ENCODE results near the gene CUTC. TPM values are rescaled to one million over a fixed set of nuclear protein-coding genes. Genes with fewer than 3 reads are reported as not detected.
A peak's percentile ranks its signal among the peaks of the same experiment; 100 is the strongest.

CUTC gene
- polyA plus RNA-seq, 3 donors, result 17.3 to 41.9 (median 35.5) TPM

GRCh38 chr10:99804471-99804870 is 72.4 kb downstream of the CUTC start:
- peak overlapping the region in 2 of 7 donors; percentile 32 to 37 for H3K27ac Mint-ChIP-seq
- H3K27me3 Mint-ChIP-seq (ENCODE audit: low read depth in 3 of 3), result peaks cover 0 to 2% (median 0%) of the 10 kb centered on the region in 3 donors
- Histone ChIP-seq H3K9me3 (replicated peaks in 1 of 2; ENCODE audit: control insufficient read depth in 1 of 2, insufficient read depth in 1 of 2, low read length in 2 of 2) (no peaks in the 10 kb centered on the region), H3K4me1 (ENCODE audit: control insufficient read depth in 1 of 2, insufficient read depth in 2 of 2, low read length in 2 of 2) (peaks cover 0 to 5% of the 10 kb centered on the region in 2 donors), H3K27me3 (ENCODE audit: control insufficient read depth in 2 of 2, insufficient read depth in 2 of 2, low read length in 2 of 2) (no peaks in the 10 kb centered on the region), H3K9ac (ENCODE audit: insufficient read depth, low read length, poor library complexity, severe bottlenecking) (no peak overlapping the region), H3K27ac (ENCODE audit: low read depth in 1 of 2, low read length in 2 of 2) (no peak overlapping the region), H2AFZ (ENCODE audit: insufficient read depth, low read depth, low read length, poor library complexity, severe bottlenecking) (no peak overlapping the region), H3K36me3 (replicated peaks in 1 of 2; ENCODE audit: control insufficient read depth in 1 of 2, insufficient read depth in 2 of 2, low read length in 2 of 2) (no peaks in the 10 kb centered on the region), H3K4me3 (replicated peaks in 1 of 3; ENCODE audit: low read depth in 2 of 3, low read length in 3 of 3) (no peak overlapping the region), H4K20me1 (ENCODE audit: insufficient read depth, low read length) (no peaks in the 10 kb centered on the region), H3K4me2 (replicated peaks; ENCODE audit: extremely low read depth, low read length, poor library complexity, severe bottlenecking) (no peak overlapping the region), H3K79me2 (ENCODE audit: insufficient read depth, low read length) (no peaks in the 10 kb centered on the region)
- no peak for TF ChIP-seq CTCF (IDR thresholded peaks at IDR 0.05)
- H3K4me1 Mint-ChIP-seq, result peaks cover 3% of the 10 kb centered on the region
- peaks cover 0 to 2% (median 0%) of the 10 kb centered on the region in 7 donors for H3K9me3 Mint-ChIP-seq
- no peak for DNase-seq
- H3K36me3 Mint-ChIP-seq, result no peaks in the 10 kb centered on the region
- no peak overlapping the region for H3K4me3 Mint-ChIP-seq
- intact Hi-C loops (cut with micrococcal nuclease), result no loop called here
- no CpG with 5 or more reads among the region's 3 CpGs for WGBS (ENCODE audit: insufficient coverage)

GRCh38 chr10:99805190-99805589 is 73.2 kb downstream of the CUTC start:
- Mint-ChIP-seq H3K27ac (no peak overlapping the region), H3K9me3 (peaks cover 0 to 2% (median 0%) of the 10 kb centered on the region in 7 donors), H3K4me1 (peaks cover 3% of the 10 kb centered on the region), H3K36me3 (no peaks in the 10 kb centered on the region), H3K4me3 (no peak overlapping the region), H3K27me3 (ENCODE audit: low read depth in 3 of 3) (peaks cover 0 to 2% (median 0%) of the 10 kb centered on the region in 3 donors)
- WGBS (ENCODE audit: insufficient coverage), result no CpG with 5 or more reads among the region's 5 CpGs
- no peak overlapping the region for H2AFZ ChIP-seq (ENCODE audit: insufficient read depth, low read depth, low read length, poor library complexity, severe bottlenecking)
- no peak overlapping the region for H3K4me2 ChIP-seq (replicated peaks; ENCODE audit: extremely low read depth, low read length, poor library complexity, severe bottlenecking)
- H3K27ac ChIP-seq (ENCODE audit: low read depth in 1 of 2, low read length in 2 of 2), result no peak overlapping the region
- H3K36me3 ChIP-seq (replicated peaks in 1 of 2; ENCODE audit: control insufficient read depth in 1 of 2, insufficient read depth in 2 of 2, low read length in 2 of 2), result no peaks in the 10 kb centered on the region
- H3K79me2 ChIP-seq (ENCODE audit: insufficient read depth, low read length), result no peaks in the 10 kb centered on the region
- no peaks in the 10 kb centered on the region for H4K20me1 ChIP-seq (ENCODE audit: insufficient read depth, low read length)
- H3K27me3 ChIP-seq (ENCODE audit: control insufficient read depth in 2 of 2, insufficient read depth in 2 of 2, low read length in 2 of 2), result no peaks in the 10 kb centered on the region
- TF ChIP-seq CTCF (IDR thresholded peaks at IDR 0.05), result no peak
- intact Hi-C loops (cut with micrococcal nuclease), result no loop called here
- DNase-seq, result no peak
- no peaks in the 10 kb centered on the region for H3K9me3 ChIP-seq (replicated peaks in 1 of 2; ENCODE audit: control insufficient read depth in 1 of 2, insufficient read depth in 1 of 2, low read length in 2 of 2)
- H3K4me1 ChIP-seq (ENCODE audit: control insufficient read depth in 1 of 2, insufficient read depth in 2 of 2, low read length in 2 of 2), result peaks cover 0 to 5% of the 10 kb centered on the region in 2 donors
- H3K4me3 ChIP-seq (replicated peaks in 1 of 3; ENCODE audit: low read depth in 2 of 3, low read length in 3 of 3), result no peak overlapping the region
- no peak overlapping the region for H3K9ac ChIP-seq (ENCODE audit: insufficient read depth, low read length, poor library complexity, severe bottlenecking)

Other genes with a start within 250 kb of the CUTC start
- gene NKX2-3, start 199.3 kb upstream of the CUTC start, polyA plus RNA-seq, result not detected
- gene SLC25A28, start 111.8 kb upstream of the CUTC start, polyA plus RNA-seq, result 100 to 1,000 TPM in 1 of 3 donors, 10 to 100 TPM in 2; 15.4 to 147 (median 15.5) TPM
- 1 to 10 TPM; 1.2 to 2.9 (median 2.2) TPM for gene ENTPD7, start 72.7 kb upstream of the CUTC start, polyA plus RNA-seq
- 10 to 100 TPM; 10.6 to 37.6 (median 35.7) TPM for gene COX15, start 107 bp upstream of the CUTC start, polyA plus RNA-seq
- 1 to 10 TPM in 1 of 3 donors, under 1 TPM in 2; 0.09 to 2.7 (median 0.35) TPM for gene ABCC2, start 50.4 kb downstream of the CUTC start, polyA plus RNA-seq